Measurements from ENCODE around the gene SRXN1.

GRCh38 chr20:607476-607875 lies 45.5 kb downstream of the SRXN1 start:
- no peak for TF ChIP-seq JUN (IDR thresholded peaks at IDR 0.05)
- TF ChIP-seq, protein P1, sequence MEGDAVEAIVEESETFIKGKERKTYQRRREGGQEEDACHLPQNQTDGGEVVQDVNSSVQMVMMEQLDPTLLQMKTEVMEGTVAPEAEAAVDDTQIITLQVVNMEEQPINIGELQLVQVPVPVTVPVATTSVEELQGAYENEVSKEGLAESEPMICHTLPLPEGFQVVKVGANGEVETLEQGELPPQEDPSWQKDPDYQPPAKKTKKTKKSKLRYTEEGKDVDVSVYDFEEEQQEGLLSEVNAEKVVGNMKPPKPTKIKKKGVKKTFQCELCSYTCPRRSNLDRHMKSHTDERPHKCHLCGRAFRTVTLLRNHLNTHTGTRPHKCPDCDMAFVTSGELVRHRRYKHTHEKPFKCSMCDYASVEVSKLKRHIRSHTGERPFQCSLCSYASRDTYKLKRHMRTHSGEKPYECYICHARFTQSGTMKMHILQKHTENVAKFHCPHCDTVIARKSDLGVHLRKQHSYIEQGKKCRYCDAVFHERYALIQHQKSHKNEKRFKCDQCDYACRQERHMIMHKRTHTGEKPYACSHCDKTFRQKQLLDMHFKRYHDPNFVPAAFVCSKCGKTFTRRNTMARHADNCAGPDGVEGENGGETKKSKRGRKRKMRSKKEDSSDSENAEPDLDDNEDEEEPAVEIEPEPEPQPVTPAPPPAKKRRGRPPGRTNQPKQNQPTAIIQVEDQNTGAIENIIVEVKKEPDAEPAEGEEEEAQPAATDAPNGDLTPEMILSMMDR (IDR thresholded peaks at IDR 0.05), result no peak

Data from A549 (cell line).